Activated naive CD4-positive, alpha-beta T cell treated with anti-CD3 and anti-CD28 coated beads, Interleukin-2, amount 50 U/mL, for 24 hours (primary cell): ENCODE results near the gene HIBCH.
"Not testable (repeated sequence)": the region's sequence is repeated elsewhere in the genome, so short reads cannot be mapped to it uniquely, and the experiment has no call there.

ENCODE experiments used
- H3K27ac Mint-ChIP-seq: one replicate; pipeline ENCODE4 v1.8.0; 2021; ENCODE audit warnings: mild to moderate bottlenecking, mixed read lengths
- H3K27me3 Mint-ChIP-seq: one replicate; pipeline ENCODE4 v1.8.0; 2021; ENCODE audit warnings: mixed read lengths
- H3K36me3 Mint-ChIP-seq: one replicate; pipeline ENCODE4 v1.8.0; 2021; ENCODE audit warnings: mixed read lengths
- H3K4me1 Mint-ChIP-seq: one replicate; pipeline ENCODE4 v1.8.0; 2021; ENCODE audit warnings: mixed read lengths
- H3K4me3 Mint-ChIP-seq: one replicate; pipeline ENCODE4 v1.8.0; 2021; ENCODE audit warnings: mild to moderate bottlenecking, mixed read lengths
- H3K9me3 Mint-ChIP-seq: one replicate; pipeline ENCODE4 v1.8.0; 2021; ENCODE audit warnings: mixed read lengths

The HIBCH gene

DNA sequence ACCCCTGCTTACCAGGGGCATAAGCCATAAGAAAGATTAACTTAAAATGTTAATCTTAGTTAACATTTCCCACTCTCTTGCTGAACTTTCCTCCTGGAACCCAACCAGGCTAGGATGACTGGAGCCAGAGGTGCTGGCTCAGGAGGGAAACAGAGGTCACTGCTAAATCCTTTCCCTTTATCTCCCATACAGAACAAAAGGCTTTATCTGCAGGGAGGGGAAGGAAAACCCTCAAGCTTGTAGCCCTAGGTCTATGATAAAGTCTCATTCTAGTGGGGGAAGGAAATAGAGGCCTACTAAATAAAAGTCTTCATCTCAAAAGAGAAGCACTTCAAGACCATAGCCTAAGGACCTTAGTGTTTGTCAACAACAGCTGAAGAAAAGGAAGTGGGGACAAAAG is 18.6 kb downstream of the HIBCH start:
- H3K36me3 Mint-ChIP-seq, result peaks cover 44% of the 10 kb centered on the region
- no peak overlapping the region for H3K4me3 Mint-ChIP-seq
- peaks cover 6% of the 10 kb centered on the region for H3K4me1 Mint-ChIP-seq
- H3K9me3 Mint-ChIP-seq, result peaks cover 6% of the 10 kb centered on the region
- no peaks in the 10 kb centered on the region for H3K27me3 Mint-ChIP-seq
- H3K27ac Mint-ChIP-seq, result no peak overlapping the region

DNA sequence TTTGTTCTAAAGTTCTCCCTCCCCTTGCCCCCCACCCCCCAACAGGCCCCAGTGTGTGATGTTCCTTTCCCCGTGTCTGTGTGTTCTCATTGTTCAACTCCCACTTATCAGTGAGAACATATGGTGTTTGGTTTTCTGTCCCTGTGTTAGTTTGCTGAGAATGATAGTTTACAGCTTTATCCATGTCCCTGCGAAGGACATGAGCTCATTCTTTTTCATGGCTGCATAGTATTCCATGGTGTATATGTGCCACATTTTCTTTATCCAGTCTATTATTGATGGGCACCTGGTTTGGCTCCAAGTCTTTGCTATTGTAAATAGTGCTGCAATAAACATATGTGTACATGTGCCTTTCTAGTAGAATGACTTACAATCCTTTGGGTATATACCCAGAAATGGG is 21.7 kb downstream of the HIBCH start:
- not testable (repeated sequence) for H3K27ac Mint-ChIP-seq, H3K4me1 Mint-ChIP-seq, H3K4me3 Mint-ChIP-seq, H3K27me3 Mint-ChIP-seq, H3K9me3 Mint-ChIP-seq
- H3K36me3 Mint-ChIP-seq, result peaks cover 44% of the 10 kb centered on the region

DNA sequence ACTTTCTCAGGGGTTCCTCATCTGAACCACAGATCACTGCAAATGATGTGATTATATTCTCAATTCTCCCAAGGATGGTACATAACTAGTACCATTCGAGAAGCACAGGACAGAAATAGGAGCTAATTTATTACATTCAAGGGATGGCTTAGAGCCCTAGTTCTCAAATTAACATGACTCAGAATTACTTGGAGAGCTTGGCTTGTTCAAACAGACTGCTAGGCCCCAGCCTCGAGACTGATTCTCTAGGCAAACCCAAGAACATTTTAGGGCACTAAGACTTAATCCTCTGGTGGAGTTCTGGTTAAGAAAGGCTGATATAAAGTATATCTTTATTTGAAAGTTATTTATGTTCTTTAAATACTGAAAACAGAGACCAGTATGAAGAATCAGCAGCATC is 35.8 kb downstream of the HIBCH start:
- H3K4me3 Mint-ChIP-seq, result no peak overlapping the region
- no peak overlapping the region for H3K27ac Mint-ChIP-seq
- peaks cover 47% of the 10 kb centered on the region for H3K36me3 Mint-ChIP-seq

DNA sequence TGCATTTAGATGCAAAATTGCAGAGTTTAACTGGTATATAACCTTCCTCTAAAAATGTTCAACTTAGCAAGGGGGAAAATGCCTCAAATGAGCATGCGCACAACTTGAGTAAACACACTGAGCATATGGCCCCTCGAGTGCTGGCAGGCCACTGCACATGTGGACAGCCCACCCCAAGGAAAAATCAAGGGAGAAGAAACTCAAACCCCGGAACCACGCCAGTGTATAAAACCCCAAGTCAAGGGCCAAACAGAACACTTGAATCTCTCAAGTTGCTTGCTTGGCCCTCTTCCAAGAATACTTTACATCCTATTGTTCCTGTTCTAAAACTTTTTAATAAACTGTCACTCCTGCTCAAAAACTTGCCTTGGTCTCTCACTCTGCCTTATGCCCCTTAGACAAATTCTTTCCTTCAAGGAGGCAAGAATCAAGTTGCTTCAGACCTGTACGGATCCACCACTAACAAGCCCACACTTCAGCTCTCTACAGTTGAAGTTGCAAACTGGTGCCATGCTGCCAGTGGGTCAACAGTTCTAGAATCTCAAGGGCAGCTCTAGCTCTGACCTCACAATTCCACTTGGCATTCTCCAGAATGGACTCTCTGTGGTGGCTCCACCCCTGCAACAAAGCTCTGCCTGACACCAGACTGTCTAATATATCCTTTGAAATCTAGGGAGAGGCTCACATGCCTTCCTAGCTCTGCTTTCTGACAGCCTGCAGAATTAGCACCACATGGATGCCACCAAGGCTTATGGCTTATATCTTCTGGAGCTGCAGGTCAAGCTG is 38.9 kb downstream of the HIBCH start:
- Mint-ChIP-seq H3K36me3 (peaks cover 37% of the 10 kb centered on the region), H3K27ac (no peak overlapping the region), H3K9me3 (no peaks in the 10 kb centered on the region), H3K27me3 (no peaks in the 10 kb centered on the region), H3K4me1 (no peaks in the 10 kb centered on the region), H3K4me3 (no peak overlapping the region)

More for the DNA sequence above, 35.8 kb downstream of the HIBCH start:
- no peaks in the 10 kb centered on the region for H3K9me3 Mint-ChIP-seq
- no peaks in the 10 kb centered on the region for H3K27me3 Mint-ChIP-seq
- no peaks in the 10 kb centered on the region for H3K4me1 Mint-ChIP-seq

DNA sequence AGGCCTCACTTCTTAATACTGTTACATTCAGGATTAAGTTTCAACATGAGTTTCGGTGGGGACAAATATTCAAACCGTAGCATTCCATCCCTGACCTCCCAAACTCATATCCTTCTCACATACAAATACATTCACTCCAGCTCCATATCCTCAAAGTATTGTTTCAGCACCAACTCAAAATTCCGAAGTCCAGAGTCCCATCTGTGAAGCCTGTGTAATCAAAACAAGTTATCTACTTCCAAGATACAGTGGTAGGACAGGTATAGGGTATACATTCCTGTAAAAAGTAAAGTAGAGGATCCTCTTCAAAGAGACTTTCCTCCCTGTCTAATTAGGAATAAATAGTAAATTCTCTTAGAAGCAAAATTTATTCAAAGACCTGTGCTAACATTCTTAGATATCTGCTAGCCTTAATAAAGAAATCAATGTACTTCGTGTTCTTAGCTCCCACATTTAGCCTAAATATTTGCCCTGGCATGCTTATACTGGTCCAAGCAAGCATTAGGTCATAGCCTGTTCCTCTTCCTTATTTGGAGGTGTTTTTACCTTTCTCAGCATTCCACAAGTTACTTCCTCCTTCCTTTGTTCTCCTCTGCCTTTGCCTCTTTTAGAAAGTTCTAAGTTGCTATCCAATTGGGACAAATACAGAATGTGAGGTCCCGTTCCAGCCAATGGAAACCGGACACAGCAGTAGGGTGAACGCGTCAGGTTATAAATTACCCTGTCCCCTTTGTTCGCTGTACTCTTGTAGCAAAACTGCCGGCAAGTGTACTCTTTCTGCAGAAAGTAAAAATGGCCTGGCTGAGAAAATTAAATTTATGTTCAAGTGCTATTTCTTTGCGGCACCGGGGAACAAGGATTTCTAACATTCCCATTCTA is 40.1 kb downstream of the HIBCH start:
- H3K4me1 Mint-ChIP-seq, H3K27ac Mint-ChIP-seq, H3K9me3 Mint-ChIP-seq, H3K4me3 Mint-ChIP-seq, H3K27me3 Mint-ChIP-seq: not testable (repeated sequence)
- peaks cover 36% of the 10 kb centered on the region for H3K36me3 Mint-ChIP-seq

DNA sequence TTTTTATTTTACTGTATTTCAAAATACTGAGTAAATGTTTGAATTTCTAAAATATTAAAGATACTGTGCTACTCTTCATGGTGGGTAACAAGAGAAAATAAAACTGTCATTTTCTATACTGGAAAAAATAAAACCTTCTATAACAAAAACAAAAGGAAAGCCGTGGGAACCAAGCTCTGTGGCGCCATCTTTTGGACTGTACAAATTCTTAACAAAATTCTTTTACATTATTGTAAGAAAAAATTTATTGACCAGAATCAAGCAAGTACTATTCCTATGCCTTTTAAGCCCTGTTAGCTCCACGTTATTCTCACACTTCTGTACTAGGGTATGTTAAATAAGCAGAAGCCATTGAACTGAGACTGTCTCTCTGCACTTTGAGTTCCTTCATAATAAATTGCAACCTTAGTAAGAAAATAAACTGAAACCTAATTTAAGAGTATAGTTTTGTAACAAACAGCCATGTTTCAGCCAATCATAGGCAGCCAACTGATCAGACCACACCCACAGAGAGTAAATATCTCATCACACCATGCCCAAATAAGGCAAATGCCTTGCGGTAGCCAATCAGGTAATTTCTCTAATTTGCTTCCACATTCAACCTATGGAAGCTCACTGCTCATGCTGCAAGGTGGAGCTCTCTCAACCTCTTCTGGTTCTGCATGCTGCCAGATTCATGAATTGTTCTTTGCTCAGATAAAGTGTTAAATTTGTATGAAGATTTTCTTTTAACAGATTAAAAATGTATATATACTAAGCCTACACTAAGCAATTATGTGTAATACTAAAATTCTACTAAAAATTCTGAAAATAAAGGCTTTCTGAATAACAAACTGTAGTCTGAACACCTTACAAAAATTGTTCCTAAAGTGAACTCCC is 42.2 kb downstream of the HIBCH start:
- Mint-ChIP-seq H3K9me3 (no peaks in the 10 kb centered on the region), H3K27ac (no peak overlapping the region), H3K36me3 (peaks cover 33% of the 10 kb centered on the region), H3K27me3 (no peaks in the 10 kb centered on the region), H3K4me1 (no peaks in the 10 kb centered on the region), H3K4me3 (no peak overlapping the region)

DNA sequence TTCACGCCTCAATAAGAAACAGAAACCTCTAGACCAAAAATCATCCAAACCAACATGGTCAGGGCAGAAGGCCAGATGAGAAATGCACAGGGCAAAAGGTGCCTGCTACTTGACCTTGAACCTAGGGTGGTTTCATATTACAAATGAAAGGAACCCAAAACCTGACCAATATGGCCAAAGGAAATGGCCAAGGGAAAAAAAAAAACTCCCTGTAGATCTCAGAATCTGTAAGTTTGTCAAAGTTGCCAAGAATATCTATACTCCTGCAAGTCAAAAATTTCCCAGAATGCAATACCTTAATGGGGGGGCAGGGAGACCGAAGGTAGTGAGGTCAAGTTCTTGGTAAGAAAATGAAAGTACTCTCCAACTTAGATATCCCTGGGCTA is 47.2 kb downstream of the HIBCH start:
- peaks cover 27% of the 10 kb centered on the region for H3K36me3 Mint-ChIP-seq
- no peaks in the 10 kb centered on the region for H3K9me3 Mint-ChIP-seq
- no peak overlapping the region for H3K4me3 Mint-ChIP-seq
- no peaks in the 10 kb centered on the region for H3K27me3 Mint-ChIP-seq
- no peaks in the 10 kb centered on the region for H3K4me1 Mint-ChIP-seq
- no peak overlapping the region for H3K27ac Mint-ChIP-seq

DNA sequence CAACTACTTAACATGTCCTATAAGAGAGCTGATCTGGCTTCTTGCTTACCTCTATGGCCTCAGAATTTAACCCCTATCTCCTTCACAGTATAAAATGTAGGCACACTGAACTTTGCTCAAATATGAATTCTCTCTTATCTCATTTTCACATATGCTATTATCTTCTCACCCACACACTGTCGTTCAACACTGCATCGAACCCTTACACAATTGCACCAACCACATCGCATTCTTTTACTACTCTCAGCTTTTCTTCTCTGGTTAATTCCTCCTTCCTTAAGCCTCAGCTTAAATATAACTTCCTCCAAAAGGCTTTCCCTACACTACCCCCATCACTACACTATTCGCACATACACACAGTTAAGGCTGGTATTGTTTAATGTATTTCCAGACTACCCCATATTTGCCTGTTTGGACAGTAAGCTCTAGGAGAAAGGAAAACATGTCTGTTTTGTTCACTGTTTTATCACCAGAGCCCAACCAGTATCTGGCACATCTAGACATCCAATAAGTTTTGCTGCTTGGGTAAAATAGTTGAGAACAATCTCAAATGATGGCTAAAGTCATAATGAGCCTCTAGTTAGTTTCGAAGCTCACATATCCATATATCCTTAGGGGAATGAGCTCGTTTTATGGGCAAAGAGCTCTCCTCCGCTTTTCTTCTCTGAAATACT is 47.7 kb downstream of the HIBCH start:
- H3K27me3 Mint-ChIP-seq, result no peaks in the 10 kb centered on the region
- H3K36me3 Mint-ChIP-seq, result peaks cover 27% of the 10 kb centered on the region
- H3K4me1 Mint-ChIP-seq, result no peaks in the 10 kb centered on the region
- no peak overlapping the region for H3K27ac Mint-ChIP-seq
- H3K4me3 Mint-ChIP-seq, result no peak overlapping the region
- no peaks in the 10 kb centered on the region for H3K9me3 Mint-ChIP-seq

DNA sequence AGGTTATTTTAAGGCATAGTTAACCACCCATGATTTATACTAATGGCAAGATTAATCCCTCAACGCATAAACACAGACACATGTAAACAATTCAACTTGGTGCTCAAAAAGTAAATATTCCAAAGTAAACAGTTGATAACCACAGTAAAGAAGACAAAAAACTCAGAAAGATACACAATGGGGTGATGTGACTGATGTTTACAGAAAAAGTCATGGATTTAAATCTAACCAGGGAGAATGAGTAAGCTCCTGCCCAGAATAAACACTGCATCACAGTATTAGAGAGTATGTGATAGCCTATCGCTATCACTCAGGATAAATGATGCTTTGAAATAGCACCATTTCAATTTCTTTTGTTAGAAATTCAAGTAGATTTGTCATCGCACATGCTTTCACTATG is 49.3 kb downstream of the HIBCH start:
- Mint-ChIP-seq H3K27me3 (no peaks in the 10 kb centered on the region), H3K9me3 (no peaks in the 10 kb centered on the region), H3K27ac (no peak overlapping the region), H3K36me3 (peaks cover 22% of the 10 kb centered on the region), H3K4me3 (no peak overlapping the region), H3K4me1 (no peaks in the 10 kb centered on the region)

DNA sequence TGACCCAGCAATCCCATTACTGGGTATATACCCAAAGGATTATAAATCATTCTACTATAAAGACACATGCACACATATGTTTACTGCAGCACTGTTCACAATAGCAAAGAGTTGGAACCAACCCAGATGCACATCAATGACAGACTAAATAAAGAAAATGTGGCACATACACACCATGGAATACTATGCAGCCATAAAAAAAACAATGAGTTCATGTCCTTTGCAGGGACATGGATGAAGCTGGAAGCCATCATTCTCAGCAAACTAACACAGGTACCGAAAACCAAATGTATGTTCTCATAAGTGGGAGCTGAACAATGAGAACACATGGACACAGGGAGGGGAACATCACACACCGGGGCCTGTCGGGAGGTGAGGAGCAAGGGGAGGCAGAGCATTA is 49.9 kb downstream of the HIBCH start:
- not testable (repeated sequence) for H3K4me3 Mint-ChIP-seq, H3K9me3 Mint-ChIP-seq, H3K4me1 Mint-ChIP-seq, H3K27me3 Mint-ChIP-seq, H3K27ac Mint-ChIP-seq
- H3K36me3 Mint-ChIP-seq, result peaks cover 21% of the 10 kb centered on the region

DNA sequence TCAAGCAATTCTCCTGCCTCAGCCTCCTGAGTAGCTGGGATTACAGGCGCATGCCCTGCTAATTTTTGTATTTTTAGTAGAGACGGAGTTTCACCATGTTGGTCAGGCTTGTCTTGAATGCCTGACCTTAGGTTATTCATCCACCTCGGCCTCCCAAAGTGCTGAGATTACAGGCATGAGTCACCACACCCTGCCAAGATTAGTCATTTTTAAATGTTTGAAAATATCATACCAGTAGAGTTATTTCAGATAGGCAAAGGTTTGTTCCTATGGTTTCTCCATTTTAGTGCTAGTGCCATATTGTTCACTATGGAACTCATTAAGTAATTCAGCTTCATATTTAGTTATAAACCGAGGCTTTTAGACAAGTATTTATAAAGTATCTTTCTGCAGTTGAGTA is 52.3 kb downstream of the HIBCH start:
- Mint-ChIP-seq H3K36me3 (peaks cover 18% of the 10 kb centered on the region), H3K27me3 (no peaks in the 10 kb centered on the region), H3K4me1 (no peaks in the 10 kb centered on the region), H3K4me3 (no peak overlapping the region), H3K27ac (no peak overlapping the region), H3K9me3 (no peaks in the 10 kb centered on the region)

DNA sequence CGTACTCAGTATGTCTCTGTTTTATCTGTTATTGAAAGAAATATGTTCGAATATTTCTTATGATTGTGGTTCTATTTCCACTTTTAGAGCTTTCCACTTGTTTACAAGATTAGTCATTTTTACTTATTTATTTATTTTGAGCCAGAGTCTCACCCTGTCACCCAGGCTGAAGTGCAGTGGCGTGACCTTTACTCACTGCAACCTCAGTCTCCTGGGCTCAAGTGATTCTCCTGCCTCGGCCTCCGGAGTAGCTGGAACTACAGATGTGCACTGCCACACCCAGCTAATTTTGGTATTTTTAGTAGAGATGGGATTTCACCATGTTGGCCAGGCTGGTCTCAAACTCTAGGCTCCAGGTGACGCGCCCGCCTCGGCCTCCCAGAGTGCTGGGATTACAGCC is 53.3 kb downstream of the HIBCH start:
- Mint-ChIP-seq H3K36me3 (peaks cover 14% of the 10 kb centered on the region), H3K27ac (no peak overlapping the region), H3K27me3 (no peaks in the 10 kb centered on the region), H3K4me1 (no peaks in the 10 kb centered on the region), H3K4me3 (no peak overlapping the region), H3K9me3 (no peaks in the 10 kb centered on the region)

DNA sequence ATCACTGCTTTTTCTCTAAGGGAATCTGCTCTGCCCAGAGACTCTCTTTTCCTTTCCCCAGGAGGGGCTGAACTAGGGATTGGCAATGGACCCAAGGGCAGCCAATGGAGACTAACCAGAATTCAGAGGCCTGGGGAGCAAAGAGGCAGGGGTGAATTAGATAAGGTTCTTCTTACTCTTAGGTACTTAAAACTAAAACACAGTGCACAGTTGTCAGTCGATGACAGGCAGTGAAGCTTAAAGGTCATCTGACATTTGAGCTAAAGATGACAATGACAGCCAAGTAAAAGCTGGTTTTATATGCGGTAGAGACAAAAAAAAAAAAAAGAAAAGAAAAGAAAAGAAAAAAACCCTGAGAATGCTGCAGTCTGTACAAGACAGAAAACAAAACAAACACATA is 57.8 kb downstream of the HIBCH start:
- Mint-ChIP-seq H3K36me3 (peaks cover 29% of the 10 kb centered on the region), H3K27ac (no peak overlapping the region), H3K9me3 (no peaks in the 10 kb centered on the region), H3K4me1 (no peaks in the 10 kb centered on the region), H3K4me3 (no peak overlapping the region), H3K27me3 (no peaks in the 10 kb centered on the region)

DNA sequence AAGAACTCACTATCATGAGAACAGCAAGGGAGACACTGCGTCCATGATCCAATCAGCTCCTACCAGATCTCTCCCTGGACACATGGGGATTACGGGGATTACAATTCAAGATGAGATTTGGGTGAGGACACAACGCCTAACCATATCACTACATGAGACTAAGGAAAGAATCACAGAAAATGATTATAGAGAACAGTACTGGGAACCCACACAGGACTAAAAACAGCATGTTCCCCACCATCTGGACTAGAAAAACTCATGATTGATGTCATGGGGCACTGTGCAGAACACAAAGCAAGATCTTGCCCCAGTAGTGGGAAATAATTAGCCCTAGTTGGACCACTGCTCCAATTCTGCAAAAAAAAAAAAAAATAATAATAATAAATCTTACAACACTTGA is 63.5 kb downstream of the HIBCH start:
- no peaks in the 10 kb centered on the region for H3K9me3 Mint-ChIP-seq
- no peaks in the 10 kb centered on the region for H3K4me1 Mint-ChIP-seq
- no peak overlapping the region for H3K4me3 Mint-ChIP-seq
- H3K27me3 Mint-ChIP-seq, result no peaks in the 10 kb centered on the region
- peaks cover 37% of the 10 kb centered on the region for H3K36me3 Mint-ChIP-seq
- H3K27ac Mint-ChIP-seq, result no peak overlapping the region

DNA sequence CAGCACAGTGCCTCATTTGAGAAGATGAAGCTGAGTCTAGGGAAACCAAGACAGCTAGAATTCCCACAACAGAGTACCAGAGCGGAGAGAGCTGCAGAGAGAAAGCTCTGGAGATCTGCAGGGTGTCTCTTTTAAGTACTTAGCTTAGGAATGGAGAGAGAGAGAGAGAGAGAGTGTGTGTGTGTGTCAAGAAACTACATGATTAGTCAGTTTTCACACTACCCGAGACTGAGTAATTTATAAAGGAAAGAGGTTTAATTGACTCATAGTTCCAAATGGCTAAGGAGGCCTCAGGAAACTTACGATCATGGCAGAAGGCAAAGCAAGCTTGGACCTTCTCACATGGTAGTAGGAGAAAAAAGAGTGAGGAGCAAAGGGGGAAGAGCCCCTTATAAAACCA is 64.0 kb downstream of the HIBCH start:
- H3K4me3 Mint-ChIP-seq, result no peak overlapping the region
- no peak overlapping the region for H3K27ac Mint-ChIP-seq
- H3K4me1 Mint-ChIP-seq, result no peaks in the 10 kb centered on the region
- no peaks in the 10 kb centered on the region for H3K27me3 Mint-ChIP-seq
- peaks cover 34% of the 10 kb centered on the region for H3K36me3 Mint-ChIP-seq
- no peaks in the 10 kb centered on the region for H3K9me3 Mint-ChIP-seq
